Hematopoietic multipotent progenitor cell (in vitro differentiated cells): ENCODE data around the gene CREB3L2. TPM values are rescaled to one million over a fixed set of nuclear protein-coding genes. Genes with fewer than 3 reads are reported as not detected.
A peak's percentile ranks its signal among the peaks of the same experiment; 100 is the strongest.
"Not testable (repeated sequence)": the region's sequence is repeated elsewhere in the genome, so short reads cannot be mapped to it uniquely, and the experiment has no call there.

ENCODE experiments used
- DNase-seq, 3 donors: peaks; one replicate each; pipeline ENCODE4 v3.0.0-alpha.2; 2011 to 2015; ENCODE audit warnings: low read depth in 2 of 3, low spot score in 2 of 3
- total RNA-seq: library from RNA; depleted of rRNA; stranded (reverse); fragments of >200 nt; gene quantifications from one replicate; pipeline ENCODE4 v1.2.3, GENCODE V29; 2012

CREB3L2 gene
- total RNA-seq, 1 donor: 25.0 TPM

- DNase-seq: no peak
Measured at GRCh38 chr7:138014686-138015085, 12.8 kb upstream of the CREB3L2 start.

- DNase-seq: not testable (repeated sequence)
Measured at GRCh38 chr7:138014201-138014600, 12.3 kb upstream of the CREB3L2 start.

GRCh38 chr7:138009350-138009653 is 7.4 kb upstream of the CREB3L2 start:
- no peak for DNase-seq

DNA sequence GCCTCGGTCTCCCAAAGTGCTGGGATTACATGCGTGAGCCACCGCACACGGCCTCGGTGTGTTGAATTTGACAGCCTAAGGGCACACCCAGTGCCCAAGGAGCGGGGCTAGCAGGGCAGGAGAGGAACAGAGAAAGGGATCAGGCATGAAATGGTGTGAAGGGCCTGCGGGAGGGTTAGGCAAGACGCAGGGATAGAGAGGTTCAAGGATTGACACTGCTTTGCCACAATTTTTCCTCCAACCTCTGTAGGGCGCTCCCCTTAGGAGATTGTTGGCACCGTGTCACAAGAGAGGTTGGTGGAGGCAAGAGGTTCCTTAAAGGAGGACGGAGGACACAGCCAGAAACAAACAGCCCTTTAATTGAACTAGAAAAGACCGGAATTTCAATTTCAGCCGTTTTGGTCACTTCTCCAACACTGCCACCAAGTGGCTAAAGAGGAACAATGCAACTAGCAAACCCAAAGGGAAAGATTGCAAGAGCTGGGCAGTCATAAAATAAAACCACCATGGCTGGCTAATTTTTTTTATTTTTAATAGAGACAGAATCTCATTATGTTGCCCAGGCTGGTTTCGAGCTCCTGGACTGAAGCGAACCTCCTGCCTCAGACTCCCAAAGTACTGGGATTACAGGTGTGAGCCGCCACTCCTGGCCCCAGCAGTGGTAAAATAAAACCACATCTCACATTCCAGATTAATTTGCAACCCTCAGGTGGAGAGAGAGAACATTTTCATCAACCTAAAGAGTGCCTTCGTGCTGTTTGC is 6.9 kb upstream of the CREB3L2 start:
- peak; percentile 32 to 87 (median 60) for DNase-seq

DNA sequence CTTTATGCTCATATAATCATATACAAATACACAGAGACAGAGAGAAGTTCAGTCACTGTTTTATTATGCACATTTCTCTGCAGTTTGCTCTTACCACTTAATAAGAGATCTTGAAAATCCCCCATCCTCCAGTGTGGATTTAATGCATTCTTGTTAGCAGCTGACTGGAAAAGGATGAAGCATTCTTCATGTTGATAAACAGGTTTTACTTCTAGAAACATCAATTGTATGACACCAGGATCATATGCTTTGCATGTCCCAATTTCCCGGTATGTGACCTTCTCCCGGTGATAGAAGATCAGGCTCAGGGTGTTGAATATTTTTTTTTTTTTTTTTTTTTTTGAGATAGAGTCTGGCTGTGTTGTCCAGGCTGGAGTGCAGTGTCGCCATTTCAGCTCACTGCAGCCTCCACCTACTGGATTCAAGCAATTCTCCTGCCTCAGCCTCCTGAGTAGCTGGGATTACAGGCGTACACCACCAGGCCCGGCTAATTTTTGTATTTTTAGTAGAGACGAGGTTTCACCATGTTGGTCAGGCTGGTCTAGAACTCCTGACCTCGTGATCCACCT is 6.2 kb upstream of the CREB3L2 start:
- no peak for DNase-seq

GRCh38 chr7:138006106-138006505 is 4.2 kb upstream of the CREB3L2 start:
- no peak for DNase-seq

GRCh38 chr7:138004936-138005335 is 3.0 kb upstream of the CREB3L2 start:
- DNase-seq: no peak

GRCh38 chr7:138004046-138004445 is 2.2 kb upstream of the CREB3L2 start:
- DNase-seq: no peak

- DNase-seq: no peak
Measured at GRCh38 chr7:138002828-138003189, 923 bp upstream of the CREB3L2 start.

DNA sequence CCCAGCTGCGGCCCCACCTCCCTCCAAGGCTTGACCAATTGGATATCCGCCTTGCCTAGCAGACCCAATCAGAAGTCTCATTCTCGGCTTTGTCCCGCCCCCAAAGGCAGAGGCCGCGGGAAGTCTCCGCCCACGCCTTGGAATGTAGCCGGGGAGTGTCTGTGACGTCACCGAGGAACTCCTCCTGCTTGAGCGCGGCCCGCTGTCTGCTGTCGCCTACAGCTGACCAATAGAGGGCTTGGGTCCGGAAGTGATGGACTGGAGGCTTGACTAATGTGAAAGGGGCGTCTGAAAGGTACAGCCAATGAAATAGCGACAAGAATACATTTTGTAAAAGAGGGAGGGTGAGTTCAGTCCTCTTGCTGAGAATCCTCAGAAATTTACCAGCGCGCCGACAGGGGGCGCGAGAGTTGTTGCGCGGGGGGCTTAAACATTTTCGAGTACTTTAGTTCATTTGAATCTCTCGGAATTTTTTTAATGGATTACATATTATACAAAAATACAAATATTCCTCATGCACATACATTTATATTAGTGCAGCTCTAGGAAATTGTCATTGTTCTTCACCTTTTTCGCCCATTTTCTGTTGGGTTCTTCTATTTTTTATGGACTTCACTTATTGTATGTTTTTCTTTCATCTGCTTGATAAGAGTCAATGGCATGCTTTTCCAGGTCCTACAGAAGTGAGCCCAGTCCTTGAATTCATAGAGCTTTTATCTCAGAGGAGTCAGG is 376 bp upstream of the CREB3L2 start:
- DNase-seq: peak; percentile 95 to 100 (median 99)

DNA sequence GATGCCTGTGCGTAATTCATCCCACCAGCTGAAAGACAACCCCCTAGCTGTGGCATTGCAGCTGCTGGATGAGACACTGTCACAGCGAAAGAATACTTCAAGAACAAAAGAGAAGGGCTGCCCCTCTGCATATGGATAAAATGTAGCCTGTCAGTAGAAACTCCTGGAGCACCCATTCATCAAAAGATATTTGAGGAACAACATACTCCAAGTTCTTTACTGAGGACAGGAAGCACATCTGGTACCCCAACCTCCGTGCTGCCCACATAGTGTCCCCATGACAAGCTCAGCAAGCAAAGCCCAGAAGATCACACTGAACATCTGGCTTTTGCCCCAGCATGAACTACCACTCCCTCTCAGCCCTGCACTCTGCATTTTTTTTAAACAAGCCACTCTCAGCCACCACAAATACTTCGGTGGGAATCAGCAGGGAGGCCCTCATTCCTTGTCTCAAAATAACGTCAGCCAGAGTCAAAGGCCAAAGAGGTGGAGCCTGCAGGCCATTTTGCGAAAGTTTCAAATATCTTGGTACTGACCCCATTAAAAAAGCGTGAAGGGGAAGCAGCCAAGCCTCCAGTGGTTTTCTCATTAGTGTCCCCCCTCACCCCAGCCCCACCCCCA is 1.7 kb downstream of the CREB3L2 start:
- DNase-seq: peak in 2 of 3 donors; percentile 70 to 90

DNA sequence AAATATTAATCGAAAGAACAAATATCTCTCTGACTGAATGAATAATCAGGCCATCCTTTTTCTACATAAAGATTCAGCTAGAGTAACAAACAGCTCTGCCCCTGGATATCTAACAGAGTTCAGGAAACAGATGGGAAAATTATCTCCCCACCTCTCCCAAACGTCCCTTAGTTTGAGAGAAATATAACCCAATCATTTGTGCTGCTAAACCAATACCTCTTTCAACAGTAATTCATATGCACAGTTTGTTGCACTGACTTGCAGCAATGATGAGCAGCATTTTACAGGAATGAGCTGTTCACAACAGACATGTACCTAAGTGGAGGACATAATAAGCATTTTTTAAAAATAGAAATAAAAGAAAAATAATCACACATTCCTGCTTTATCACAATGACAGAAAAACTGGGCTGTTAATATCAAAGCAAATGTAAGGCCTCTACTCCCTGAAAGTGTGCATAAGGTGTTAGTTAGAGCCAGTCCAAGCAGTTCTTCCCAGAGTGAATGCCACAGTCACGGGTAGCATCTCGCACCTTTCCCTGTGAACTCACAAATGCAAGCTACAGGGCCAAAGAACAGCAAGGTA is 2.3 kb downstream of the CREB3L2 start:
- no peak for DNase-seq

DNA sequence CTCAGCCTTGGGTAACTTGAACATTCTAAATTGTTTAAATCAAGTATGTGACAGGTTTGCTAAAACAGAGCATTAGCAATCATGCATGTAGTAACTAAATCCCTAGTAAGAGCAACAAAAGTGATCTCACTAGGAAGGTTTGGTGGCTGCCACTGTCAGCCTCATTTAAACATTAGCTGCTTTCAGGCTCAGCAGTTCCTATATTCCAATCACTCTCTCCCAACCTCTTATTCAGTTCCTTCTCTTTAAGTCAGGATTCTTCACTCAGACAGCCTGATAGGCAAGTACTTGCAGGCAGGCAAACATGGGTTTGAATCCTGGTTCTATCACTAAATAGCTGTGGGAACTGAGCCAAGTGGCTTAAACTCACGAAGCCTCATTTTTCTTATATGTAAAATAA is 3.6 kb downstream of the CREB3L2 start:
- DNase-seq: no peak

DNA sequence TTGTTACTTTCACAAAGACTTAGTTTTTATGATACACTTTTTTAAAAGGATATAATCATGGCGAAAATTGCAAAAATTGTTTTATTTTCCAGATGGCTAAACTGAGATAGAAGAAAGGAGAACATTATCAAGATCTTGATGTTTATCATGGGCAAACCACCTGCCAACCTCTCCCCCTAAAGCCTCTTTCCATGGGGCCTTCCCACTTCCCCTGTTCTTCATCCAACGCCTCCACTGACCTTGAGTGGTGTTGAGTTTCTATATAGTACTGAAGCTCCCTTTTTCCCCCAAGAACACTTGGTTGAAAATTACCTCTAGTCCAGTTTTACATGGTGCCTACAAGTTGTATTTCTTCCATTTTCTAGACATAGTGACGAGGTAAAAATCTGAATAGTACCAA is 5.0 kb downstream of the CREB3L2 start:
- no peak for DNase-seq

GRCh38 chr7:137996386-137996851 is 5.5 kb downstream of the CREB3L2 start:
- peak in 2 of 3 donors; percentile 62 to 78 for DNase-seq

DNA sequence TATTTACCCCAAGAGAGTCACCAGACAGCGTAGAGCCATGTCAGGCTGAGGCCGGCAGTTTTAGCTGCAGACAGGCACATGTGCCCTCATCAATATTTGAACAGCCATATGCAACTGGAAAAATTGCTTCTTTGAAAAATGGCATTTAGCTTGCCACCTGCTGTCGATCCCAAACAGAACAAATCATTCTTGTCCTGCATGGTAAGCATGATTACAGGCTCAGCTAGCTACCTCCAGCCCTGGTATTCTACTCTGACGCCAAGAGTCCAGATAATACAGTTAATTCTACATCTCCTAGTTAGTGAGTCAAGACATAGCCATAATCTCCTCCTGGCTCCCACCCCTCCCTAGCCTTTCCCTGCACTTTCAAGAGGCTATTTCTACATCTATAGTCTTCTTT is 7.7 kb downstream of the CREB3L2 start:
- DNase-seq: no peak

- no peak for DNase-seq
Measured at GRCh38 chr7:137993395-137993743, 8.5 kb downstream of the CREB3L2 start.

GRCh38 chr7:137992550-137993394 is 9.1 kb downstream of the CREB3L2 start:
- DNase-seq: peak in 1 of 3 donors; percentile 40

GRCh38 chr7:137992104-137992549 is 9.8 kb downstream of the CREB3L2 start:
- no peak for DNase-seq

- DNase-seq: no peak
Measured at GRCh38 chr7:137990251-137990941, 11.5 kb downstream of the CREB3L2 start.
